CD4-positive, alpha-beta T cell treated with Interleukin-21 for 1 hour (primary cell): ENCODE results near the gene RAB1B.
A peak's percentile ranks its signal among the peaks of the same experiment; 100 is the strongest.

ENCODE experiments used
- DNase-seq: peaks from one replicate; pipeline ENCODE4 v3.0.0-alpha.2; 2020

RAB1B gene

GRCh38 chr11:66285250-66285947 is 17.0 kb downstream of the RAB1B start:
- no peak for DNase-seq

DNA sequence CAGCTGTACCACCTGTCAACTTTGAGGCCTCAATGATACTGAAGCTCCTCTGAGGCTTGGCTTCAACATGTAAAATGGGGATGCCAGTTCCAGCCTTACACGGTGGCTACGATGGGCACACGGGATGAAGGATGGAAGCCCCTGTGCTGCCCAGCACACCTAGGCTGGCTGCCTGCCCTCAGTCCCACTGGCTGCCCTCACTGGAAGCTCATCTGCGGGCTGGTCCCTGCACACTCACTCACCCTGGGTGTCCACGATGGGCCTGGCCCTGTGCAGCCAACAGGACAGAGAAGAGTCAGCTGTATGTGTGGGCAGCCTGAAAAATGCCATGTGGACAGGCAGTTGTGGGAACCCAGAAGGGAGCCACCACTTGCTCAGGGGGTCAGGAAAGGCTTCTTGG is 18.3 kb downstream of the RAB1B start:
- DNase-seq: no peak

GRCh38 chr11:66287211-66287888 is 18.9 kb downstream of the RAB1B start:
- DNase-seq: no peak

GRCh38 chr11:66287889-66288670 is 19.6 kb downstream of the RAB1B start:
- DNase-seq: no peak

- DNase-seq: peak; percentile 100
These were observed 20.5 kb downstream of the RAB1B start, which contains the start of gene YIF1A for GRCh38 chr11:66288671-66289547. TSS of gene YIF1A (minus strand) at chr11:66289143. CDS start at chr11:66288985, 158 bp downstream.

DNA sequence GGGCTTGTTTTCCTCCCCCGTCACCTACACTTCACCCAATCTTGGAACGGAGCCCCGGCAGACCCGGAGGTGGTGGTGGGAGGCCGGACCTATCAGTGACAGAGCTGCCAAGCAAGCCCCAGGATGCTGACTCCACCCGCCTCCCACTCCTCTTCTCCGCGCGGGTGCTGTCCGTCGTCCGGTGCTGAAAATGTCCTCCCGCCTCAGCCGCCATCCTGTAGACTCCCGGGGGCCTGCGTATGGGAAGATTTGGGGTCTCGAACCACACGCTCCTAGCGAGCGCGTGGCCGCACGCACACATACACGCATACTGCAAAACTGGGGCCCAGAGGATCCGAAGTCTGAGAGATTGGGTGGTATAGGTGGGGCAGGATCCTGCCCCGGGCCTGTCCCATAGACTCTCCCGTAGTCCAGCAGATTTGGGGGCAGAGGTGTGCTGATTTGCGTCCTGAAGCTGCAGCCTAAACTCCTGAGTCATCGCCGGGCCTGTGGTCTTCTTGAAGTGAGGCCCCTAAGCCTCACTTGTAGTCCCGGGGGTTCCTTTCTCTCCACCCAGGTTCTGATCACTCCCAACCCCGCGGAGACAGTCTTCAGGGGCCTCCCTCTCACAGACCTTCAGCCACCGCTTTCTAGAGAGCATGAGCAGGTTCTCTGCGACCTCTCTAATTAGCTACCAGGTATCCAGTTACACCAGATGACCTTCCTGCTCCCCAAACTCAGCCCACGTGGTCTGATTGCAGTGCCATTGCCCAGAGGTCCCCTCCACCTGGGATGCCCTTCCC is 21.3 kb downstream of the RAB1B start:
- DNase-seq: peak; percentile 83

DNA sequence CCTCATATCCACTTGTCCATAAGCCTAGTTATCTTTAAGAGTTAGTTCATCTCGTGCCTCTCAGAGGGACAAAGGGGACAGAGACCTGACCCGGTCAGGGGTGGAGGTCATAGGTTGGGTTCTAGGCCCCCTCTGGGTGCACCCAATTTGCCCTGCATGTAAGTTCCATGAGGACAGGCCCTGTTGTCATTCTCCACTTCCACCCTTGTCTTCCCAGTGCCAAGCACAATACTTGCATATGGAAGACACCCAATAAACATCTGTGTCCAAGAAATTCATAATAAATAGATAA is 21.8 kb downstream of the RAB1B start:
- no peak for DNase-seq

- no peak for DNase-seq
These were observed 22.9 kb downstream of the RAB1B start for GRCh38 chr11:66291303-66291705.

DNA sequence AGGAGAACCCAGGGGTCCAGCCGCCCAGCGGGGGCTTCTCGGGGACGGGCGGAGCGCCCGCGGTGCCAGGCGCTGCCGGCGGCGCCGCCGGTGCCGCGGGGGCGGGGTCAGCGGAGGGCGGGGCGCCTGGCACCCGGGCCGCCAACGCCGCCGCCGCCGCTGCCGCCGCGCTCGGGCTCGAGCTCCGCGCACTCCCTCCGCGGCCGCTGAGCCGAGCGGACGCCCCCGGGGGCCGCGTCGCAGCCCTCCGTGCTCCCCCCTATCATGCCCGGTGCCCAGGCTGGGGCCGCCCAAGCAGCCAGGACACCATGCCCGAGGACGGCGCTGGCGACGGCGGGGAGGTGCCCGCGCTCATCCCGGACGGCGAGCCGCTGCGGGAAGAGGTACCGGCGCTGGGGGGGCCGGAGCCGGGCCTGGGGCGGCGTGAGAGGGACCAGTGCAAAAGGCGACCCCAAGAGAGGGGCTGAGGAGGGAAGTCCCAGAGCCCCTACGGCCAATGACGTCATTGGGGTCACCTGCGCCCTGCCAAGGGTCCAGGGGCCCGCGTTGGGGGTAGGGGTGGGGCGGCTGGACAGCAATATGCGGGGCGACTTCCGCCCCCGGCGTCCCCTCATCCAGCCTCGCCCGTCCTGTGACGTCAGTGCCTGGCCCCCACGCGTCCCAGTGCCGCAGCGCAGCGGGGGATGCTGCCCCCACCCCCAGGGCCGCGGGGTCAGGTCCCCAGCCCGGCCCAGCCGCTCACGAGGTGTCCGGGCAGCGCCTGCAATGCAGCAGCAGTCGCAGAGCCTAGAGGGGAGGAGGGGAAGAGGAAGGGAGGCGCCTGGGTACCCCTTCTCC is 23.5 kb downstream of the RAB1B start, which contains the start of gene TMEM151A:
Gene TMEM151A, plus strand, starts transcription at position 189 of the 837 bp plus-strand sequence. Its CDS starts 120 bp downstream, at position 309.
- DNase-seq: no peak

DNA sequence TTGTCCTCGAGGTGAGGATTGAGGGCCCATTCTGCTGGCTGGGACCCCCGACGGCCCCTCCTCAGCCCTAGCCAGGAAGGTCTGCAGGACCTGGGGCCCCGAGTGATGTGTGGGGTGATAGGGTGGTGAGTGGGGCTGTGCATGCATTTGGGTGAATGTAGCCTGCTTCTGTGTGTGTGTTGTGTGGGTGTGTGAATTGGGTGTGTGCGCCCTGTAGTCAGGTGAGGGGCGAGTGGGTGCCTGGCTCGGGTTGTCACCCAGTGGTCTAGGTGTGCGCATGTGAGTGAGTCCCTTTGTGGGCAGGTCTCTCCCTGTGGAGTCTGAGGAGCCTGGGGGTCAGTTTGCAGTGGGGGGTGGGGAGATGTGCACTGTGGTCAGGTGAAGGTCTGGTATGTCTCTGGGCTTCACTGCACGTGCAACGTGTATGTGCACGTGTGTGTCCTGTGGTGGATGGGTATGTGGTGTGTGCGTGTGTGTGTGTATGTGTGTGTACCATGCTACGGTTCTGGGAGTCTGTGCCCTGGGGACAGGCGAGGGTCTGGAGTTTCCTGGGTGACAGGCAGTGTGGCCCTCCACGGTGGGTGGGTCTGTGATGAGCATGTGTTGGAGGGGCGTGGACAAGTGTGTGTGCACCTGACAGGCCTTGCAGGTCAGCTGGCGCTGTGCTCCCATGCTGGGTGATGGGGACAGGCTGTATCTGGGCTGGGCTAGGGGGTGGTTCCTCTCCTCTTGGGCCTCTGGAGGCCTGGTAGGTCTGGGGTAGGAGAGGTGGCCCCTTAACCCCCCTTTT is 24.3 kb downstream of the RAB1B start:
- no peak for DNase-seq

DNA sequence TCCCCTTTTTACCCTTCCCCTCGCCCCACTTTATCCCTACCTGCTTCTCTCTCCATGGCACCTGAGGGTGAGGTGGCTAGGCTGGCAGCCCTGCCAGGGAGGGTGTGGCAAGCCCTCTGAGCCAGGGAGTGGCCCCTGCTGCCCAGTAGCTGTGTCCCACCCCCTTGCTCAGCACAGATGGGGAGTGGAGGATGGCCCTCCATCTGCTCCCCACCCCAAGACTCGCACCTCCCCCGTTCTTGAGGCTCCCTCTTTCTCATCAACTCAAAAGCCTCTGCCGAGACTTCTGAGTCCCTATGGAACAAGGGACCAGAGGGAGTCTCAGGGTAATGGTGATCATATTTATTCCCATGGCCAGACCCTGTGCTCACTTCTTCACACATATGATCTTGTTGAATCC is 24.9 kb downstream of the RAB1B start:
- no peak for DNase-seq

DNA sequence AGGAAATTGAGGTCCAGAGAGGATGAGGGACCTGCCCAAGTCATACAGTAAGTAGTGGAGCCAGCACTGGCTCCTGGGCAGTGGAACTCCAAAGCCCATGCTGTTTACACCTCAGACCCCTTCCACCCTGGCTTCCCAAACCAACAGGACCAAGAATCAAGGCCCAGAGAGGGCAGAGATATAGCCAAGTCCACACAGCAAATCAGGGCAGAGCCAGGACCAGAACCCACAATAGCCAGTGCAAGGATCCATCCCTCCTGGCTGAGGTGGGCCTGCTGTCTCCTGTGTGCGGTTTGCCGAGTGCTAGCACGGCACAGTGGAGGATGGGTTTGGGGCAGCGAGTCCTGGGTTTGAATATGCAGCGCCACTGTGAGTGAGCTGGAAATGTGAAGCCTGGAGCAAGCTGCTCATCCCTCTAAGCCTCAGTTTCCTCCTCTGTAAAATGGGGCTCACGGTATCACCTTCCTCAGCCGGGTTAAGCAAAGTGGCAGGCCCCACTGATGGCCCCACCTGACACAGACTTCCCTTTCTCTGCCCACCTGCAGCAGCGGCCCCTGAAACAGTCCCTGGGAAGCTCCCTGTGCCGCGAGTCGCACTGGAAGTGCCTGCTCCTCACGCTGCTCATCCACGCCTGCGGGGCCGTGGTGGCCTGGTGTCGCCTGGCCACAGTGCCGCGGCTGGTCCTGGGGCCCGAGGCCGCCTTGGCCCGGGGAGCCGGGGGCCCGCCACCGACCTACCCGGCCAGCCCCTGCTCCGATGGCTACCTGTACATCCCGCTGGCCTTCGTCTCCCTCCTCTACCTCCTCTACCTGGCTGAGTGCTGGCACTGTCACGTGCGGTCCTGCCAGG is 25.6 kb downstream of the RAB1B start:
- DNase-seq: no peak

DNA sequence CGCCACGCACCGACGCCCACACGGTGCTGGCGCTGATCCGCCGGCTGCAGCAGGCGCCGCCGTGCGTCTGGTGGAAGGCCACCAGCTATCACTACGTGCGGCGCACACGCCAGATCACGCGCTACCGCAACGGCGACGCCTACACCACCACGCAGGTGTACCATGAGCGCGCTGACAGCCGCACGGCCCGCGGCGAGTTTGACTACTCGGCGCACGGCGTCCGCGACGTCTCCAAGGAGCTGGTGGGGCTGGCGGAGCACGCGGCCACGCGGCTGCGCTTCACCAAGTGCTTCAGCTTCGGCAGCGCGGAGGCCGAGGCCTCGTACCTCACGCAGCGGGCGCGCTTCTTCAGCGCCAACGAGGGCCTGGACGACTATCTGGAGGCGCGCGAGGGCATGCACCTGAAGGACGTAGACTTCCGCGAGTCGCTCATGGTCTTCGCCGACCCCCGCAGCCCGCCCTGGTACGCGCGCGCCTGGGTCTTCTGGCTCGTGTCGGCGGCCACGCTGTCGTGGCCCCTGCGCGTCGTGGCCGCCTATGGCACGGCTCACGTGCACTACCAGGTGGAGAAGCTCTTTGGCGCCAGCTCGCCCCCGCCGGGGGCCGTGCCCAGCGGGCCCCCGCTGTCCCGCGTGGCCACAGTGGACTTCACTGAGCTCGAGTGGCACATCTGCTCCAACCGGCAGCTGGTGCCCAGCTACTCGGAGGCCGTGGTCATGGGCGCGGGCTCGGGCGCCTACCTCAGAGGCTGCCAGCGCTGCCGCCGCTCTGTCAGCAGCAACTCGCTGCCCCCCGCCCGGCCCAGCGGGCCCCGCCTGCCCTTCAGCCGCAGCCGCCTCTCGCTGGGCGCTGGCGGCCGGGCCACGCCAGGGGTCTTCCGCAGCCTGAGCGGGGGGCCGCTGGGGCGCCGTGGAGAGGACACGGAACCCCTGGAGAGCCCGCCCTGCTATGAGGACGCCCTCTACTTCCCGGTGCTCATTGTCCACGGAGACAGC is 26.5 kb downstream of the RAB1B start:
- DNase-seq: no peak

DNA sequence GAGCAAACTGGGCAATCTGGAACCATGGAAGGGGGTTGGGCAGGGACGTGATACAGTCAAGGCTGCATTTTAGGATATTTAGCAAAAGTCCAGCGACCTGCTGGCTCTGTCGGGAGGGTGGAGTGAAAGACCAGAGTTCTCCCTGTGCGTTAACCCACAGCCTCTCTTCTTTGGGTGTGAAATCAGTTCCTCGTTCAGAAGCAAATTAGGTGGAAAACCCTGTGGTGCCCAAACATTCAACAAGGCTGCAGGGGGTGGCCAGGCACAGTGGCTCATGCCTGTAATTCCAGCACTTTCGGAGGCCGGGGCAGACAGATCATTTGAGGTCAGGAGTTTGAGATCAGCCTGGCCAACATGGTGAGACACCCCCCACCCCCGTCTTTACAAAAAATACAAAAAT is 29.2 kb downstream of the RAB1B start:
- DNase-seq: no peak

GRCh38 chr11:66299186-66299585 is 30.7 kb downstream of the RAB1B start:
- no peak for DNase-seq

DNA sequence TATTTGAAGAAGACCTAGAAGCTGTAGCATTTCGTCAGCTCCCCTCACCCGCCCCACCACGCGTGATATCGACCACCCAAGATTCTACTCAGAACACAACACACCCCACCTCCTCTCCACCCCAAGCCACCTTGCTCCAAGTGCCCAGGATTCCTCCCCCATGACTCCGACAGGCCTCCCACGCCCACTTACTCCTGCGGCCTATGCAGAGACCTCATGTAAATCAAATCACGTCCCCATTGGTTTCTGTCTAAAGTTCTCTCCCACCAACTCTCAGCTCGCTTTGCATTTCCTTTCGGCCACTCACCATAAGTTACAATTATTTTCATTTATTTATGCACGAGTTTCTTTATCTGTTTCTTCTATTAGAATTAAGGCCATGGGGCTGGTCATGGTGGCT is 34.2 kb downstream of the RAB1B start:
- no peak for DNase-seq

GRCh38 chr11:66309475-66309874 is 41.0 kb downstream of the RAB1B start:
- no peak for DNase-seq

GRCh38 chr11:66310324-66310723 is 41.9 kb downstream of the RAB1B start:
- no peak for DNase-seq
